OCI-LY1 (cell line): ENCODE results near the gene TIRAP.

Source experiments
- H2AFZ ChIP-seq: fragments of 200-600 bp; sonication (generic), shearing (Covaris generic); 2 replicates; pipeline ENCODE4 v1.6.0; 2014; ENCODE audit warnings: antibody characterized with exemption, mild to moderate bottlenecking, low read length
- H3F3A ChIP-seq: fragments of 200-600 bp; sonication (generic), shearing (Covaris generic); 2 replicates; pipeline ENCODE4 v1.6.0; 2014; ENCODE audit warnings: mild to moderate bottlenecking, antibody characterized with exemption, low read length, moderate library complexity; ENCODE audit not compliant: insufficient read depth
- H3K27ac ChIP-seq: fragments of 200-600 bp; sonication (generic); 2 replicates; pipeline ENCODE4 v1.5.1; 2014; ENCODE audit warnings: low read length, mixed run types, mild to moderate bottlenecking, low read depth; ENCODE audit not compliant: poor library complexity, severe bottlenecking
- H3K27me3 ChIP-seq: fragments of 200-600 bp; sonication (generic); 2 replicates; pipeline ENCODE4 v1.6.0; 2014; ENCODE audit warnings: antibody characterized with exemption, mild to moderate bottlenecking, low read length, moderate library complexity; ENCODE audit not compliant: insufficient read depth
- H3K36me3 ChIP-seq: fragments of 200-600 bp; sonication (generic); 2 replicates; pipeline ENCODE4 v1.6.1; 2014; ENCODE audit warnings: mild to moderate bottlenecking, antibody characterized with exemption, low read length, moderate library complexity, mixed read lengths; ENCODE audit not compliant: insufficient read depth
- H3K4me1 ChIP-seq: fragments of 200-600 bp; sonication (generic); 2 replicates; pipeline ENCODE4 v1.5.1; 2014; ENCODE audit warnings: mild to moderate bottlenecking, low read length, moderate library complexity; ENCODE audit not compliant: insufficient read depth, severe bottlenecking
- H3K4me2 ChIP-seq: fragments of 200-600 bp; sonication (generic), shearing (Covaris generic); 2 replicates; pipeline ENCODE4 v1.6.1; 2014; ENCODE audit warnings: low read length
- H3K4me3 ChIP-seq: fragments of 200-600 bp; sonication (generic); 2 replicates; pipeline ENCODE4 v1.5.1; 2014; ENCODE audit warnings: low read length, low read depth, mild to moderate bottlenecking, mixed read lengths; ENCODE audit not compliant: poor library complexity, severe bottlenecking
- H3K79me2 ChIP-seq: fragments of 200-600 bp; shearing (Covaris generic); 2 replicates; pipeline ENCODE4 v1.6.1; 2016; ENCODE audit warnings: mixed run types, low read length, mixed read lengths; ENCODE audit not compliant: insufficient read depth
- H3K9ac ChIP-seq: fragments of 200-600 bp; sonication (generic), shearing (Covaris generic); 2 replicates; pipeline ENCODE4 v1.6.1; 2014; ENCODE audit warnings: mild to moderate bottlenecking, low read length, mixed read lengths
- H3K9me2 ChIP-seq: fragments of 200-600 bp; sonication (generic), shearing (Covaris generic); 2 replicates; pipeline ENCODE4 v1.6.1; 2014; ENCODE audit warnings: low read depth, mild to moderate bottlenecking, low read length, mixed read lengths
- H3K9me3 ChIP-seq: fragments of 200-600 bp; shearing (Covaris generic); 2 replicates; pipeline ENCODE4 v1.6.1; 2014; ENCODE audit warnings: low read length, mixed read lengths
- H4K20me1 ChIP-seq: fragments of 200-600 bp; sonication (generic), shearing (Covaris generic); 2 replicates; pipeline ENCODE4 v1.6.0; 2016; ENCODE audit warnings: mild to moderate bottlenecking, low read length; ENCODE audit not compliant: insufficient read depth
- EZH2 ChIP-seq: fragments of 200-600 bp; sonication (generic), shearing (Covaris generic); IDR thresholded peaks from 2 replicates; pipeline ENCODE4 v1.8.0; 2017; ENCODE audit warnings: borderline replicate concordance, mixed run types, mild to moderate bottlenecking, antibody characterized with exemption, low read length, moderate library complexity, mixed read lengths
- TF ChIP-seq, protein P1 (sequence below): fragments of 200-600 bp; sonication (generic), shearing (Covaris generic); IDR thresholded peaks from 2 replicates; pipeline ENCODE4 v1.5.1; 2017; ENCODE audit warnings: mild to moderate bottlenecking, antibody characterized with exemption, low read length, moderate library complexity, mixed read lengths

The TIRAP gene

DNA sequence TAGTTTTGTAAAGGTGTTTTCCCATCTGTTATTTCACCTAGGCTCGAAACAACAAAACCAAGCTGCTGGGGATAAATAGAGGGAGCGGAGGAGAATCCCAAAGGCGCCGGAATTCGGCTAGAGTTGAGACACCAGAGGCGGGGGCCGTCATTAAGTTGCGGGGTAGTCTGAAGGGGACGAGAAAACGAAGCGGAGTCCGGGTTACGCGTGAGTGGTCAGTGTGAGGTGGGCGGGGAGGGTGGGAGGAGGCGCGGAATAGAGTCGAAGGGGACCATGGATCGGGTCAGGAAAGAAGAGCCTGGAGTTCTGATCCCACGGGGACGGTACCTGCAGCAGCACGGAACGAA lies 14.6 kb upstream of the TIRAP start:
- Histone ChIP-seq H3K9ac (peak overlapping the region; percentile 86), H2AFZ (no peak overlapping the region), H3K36me3 (peaks cover 52% of the 10 kb centered on the region), H3F3A (no peaks in the 10 kb centered on the region), H3K27me3 (no peaks in the 10 kb centered on the region), H3K4me1 (peaks cover 18% of the 10 kb centered on the region), H3K79me2 (peaks cover 13% of the 10 kb centered on the region), H4K20me1 (no peaks in the 10 kb centered on the region), H3K9me3 (no peaks in the 10 kb centered on the region), H3K9me2 (no peaks in the 10 kb centered on the region), H3K4me3 (peak overlapping the region; percentile 95), H3K27ac (no peak overlapping the region), H3K4me2 (peak overlapping the region; percentile 78)
- TF ChIP-seq, protein P1, sequence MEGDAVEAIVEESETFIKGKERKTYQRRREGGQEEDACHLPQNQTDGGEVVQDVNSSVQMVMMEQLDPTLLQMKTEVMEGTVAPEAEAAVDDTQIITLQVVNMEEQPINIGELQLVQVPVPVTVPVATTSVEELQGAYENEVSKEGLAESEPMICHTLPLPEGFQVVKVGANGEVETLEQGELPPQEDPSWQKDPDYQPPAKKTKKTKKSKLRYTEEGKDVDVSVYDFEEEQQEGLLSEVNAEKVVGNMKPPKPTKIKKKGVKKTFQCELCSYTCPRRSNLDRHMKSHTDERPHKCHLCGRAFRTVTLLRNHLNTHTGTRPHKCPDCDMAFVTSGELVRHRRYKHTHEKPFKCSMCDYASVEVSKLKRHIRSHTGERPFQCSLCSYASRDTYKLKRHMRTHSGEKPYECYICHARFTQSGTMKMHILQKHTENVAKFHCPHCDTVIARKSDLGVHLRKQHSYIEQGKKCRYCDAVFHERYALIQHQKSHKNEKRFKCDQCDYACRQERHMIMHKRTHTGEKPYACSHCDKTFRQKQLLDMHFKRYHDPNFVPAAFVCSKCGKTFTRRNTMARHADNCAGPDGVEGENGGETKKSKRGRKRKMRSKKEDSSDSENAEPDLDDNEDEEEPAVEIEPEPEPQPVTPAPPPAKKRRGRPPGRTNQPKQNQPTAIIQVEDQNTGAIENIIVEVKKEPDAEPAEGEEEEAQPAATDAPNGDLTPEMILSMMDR, result no peak
- TF ChIP-seq EZH2, result no peak

DNA sequence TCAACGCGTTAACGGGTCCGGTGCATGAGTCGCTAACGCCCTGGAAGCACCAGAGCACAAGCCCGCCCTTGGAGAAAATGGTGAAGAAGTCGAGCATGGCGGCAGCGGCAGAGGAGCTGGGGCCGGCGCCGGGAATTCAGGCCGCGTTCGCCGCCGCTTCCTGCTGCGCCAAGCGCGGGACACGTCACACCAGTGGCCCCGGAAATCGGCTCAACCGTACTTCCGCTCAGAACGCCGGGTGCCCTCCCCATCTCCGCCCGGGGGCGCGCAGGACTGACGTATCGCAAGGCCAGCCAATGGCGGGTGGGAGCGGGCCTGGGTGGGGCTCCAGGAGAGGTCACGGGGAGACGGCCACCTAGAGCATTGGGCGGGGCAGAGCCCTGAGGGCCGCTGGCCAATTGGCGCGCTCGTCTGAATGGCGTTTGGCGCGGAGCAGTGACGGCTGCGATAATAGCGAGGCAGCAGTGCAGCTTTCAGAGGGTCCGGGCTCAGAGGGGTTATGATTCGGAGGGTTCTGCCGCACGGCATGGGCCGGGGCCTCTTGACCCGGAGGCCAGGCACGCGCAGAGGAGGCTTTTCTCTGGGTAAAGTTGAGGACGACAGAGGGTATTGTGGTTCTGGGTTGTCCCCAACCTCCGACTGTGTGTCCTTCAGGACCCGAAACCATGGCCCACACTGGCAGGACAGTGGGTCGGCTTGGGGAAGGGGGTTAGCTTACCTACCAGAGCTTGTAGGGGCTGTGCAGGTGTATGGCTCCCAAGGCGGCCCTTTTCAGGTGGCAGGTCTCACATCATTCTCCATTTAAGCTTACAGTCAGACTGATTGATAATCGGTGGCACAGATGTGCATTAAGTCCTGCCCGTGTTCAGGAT lies 13.9 kb upstream of the TIRAP start, which contains the start of the genes FOXRED1 and SRPRA:
FOXRED1 (plus strand) TSS at position 447 of the 872 bp plus-strand sequence; CDS start at position 500, 53 bp downstream.
SRPRA (minus strand) TSS at position 188 of the 872 bp plus-strand sequence; CDS start at position 97, 91 bp downstream.
- peak within 1 kb of the TSS; percentile 78 for H3K4me2 ChIP-seq
- H4K20me1 ChIP-seq, result no peaks in the 10 kb centered on the region
- no peak within 1 kb of the TSS for H2AFZ ChIP-seq
- TF ChIP-seq, protein P1, result no peak
- no peak for TF ChIP-seq EZH2
- peak within 1 kb of the TSS; percentile 89 for H3K9ac ChIP-seq
- no peaks in the 10 kb centered on the region for H3K9me2 ChIP-seq
- peak within 1 kb of the TSS; percentile 95 for H3K4me3 ChIP-seq
- H3K4me1 ChIP-seq, result peaks cover 18% of the 10 kb centered on the region
- peaks cover 52% of the 10 kb centered on the region for H3K36me3 ChIP-seq
- no peak within 1 kb of the TSS for H3K27ac ChIP-seq
- H3K9me3 ChIP-seq, result no peaks in the 10 kb centered on the region
- H3F3A ChIP-seq, result no peaks in the 10 kb centered on the region
- H3K27me3 ChIP-seq, result no peaks in the 10 kb centered on the region
- peaks cover 13% of the 10 kb centered on the region for H3K79me2 ChIP-seq

DNA sequence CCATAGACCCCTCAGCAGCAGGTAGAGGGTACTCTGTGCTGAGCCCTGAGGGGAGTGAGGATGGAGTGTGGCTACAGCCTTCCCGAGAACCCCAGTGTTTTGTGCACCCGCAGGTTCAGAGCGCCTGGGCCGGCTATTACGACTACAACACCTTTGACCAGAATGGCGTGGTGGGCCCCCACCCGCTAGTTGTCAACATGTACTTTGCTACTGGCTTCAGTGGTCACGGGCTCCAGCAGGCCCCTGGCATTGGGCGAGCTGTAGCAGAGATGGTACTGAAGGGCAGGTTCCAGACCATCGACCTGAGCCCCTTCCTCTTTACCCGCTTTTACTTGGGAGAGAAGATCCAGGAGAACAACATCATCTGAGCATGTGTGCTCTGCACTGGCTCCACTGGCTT lies 5.6 kb upstream of the TIRAP start:
- Histone ChIP-seq H3K27ac (no peak overlapping the region), H3K9ac (no peak overlapping the region), H3F3A (no peaks in the 10 kb centered on the region), H3K4me2 (no peak overlapping the region), H3K9me3 (no peaks in the 10 kb centered on the region), H2AFZ (no peak overlapping the region), H3K27me3 (no peaks in the 10 kb centered on the region), H3K4me1 (peaks cover 10% of the 10 kb centered on the region), H3K36me3 (peaks cover 46% of the 10 kb centered on the region), H3K9me2 (no peaks in the 10 kb centered on the region), H3K4me3 (no peak overlapping the region), H3K79me2 (no peaks in the 10 kb centered on the region), H4K20me1 (no peaks in the 10 kb centered on the region)
- TF ChIP-seq, protein P1, result no peak
- no peak for TF ChIP-seq EZH2
